ENCODE results near the gene LZIC.

Gene LZIC

GRCh38 chr1:9910076-9910422 lies 33.1 kb downstream of the LZIC start, which contains the start of gene CTNNBIP1:
Gene CTNNBIP1, minus strand, starts transcription at chr1:9910269. Its CDS starts 38,205 bp downstream, at chr1:9872064.
- no peak for DNase-seq

- DNase-seq: peak; percentile 30
Measured at GRCh38 chr1:9909234-9910046, 33.8 kb downstream of the LZIC start.

- DNase-seq: no peak
Measured at GRCh38 chr1:9908871-9909233, 34.3 kb downstream of the LZIC start.

GRCh38 chr1:9907441-9907840 lies 35.8 kb downstream of the LZIC start:
- DNase-seq: no peak

- no peak for DNase-seq
Measured at GRCh38 chr1:9906466-9906865, 36.7 kb downstream of the LZIC start.

- no peak for DNase-seq
Measured at GRCh38 chr1:9905010-9905409, 38.2 kb downstream of the LZIC start.

GRCh38 chr1:9904596-9904995 lies 38.6 kb downstream of the LZIC start:
- DNase-seq: no peak

GRCh38 chr1:9903801-9904527 lies 39.2 kb downstream of the LZIC start:
- DNase-seq: no peak

GRCh38 chr1:9902060-9902452 lies 41.1 kb downstream of the LZIC start:
- DNase-seq: no peak

- no peak for DNase-seq
Measured at GRCh38 chr1:9901148-9902059, 41.8 kb downstream of the LZIC start.

GRCh38 chr1:9900142-9901043 lies 42.8 kb downstream of the LZIC start:
- DNase-seq: no peak

GRCh38 chr1:9894115-9894514 lies 49.1 kb downstream of the LZIC start:
- no peak for DNase-seq

GRCh38 chr1:9892563-9893528 lies 50.3 kb downstream of the LZIC start:
- no peak for DNase-seq

GRCh38 chr1:9891207-9891606 lies 52.0 kb downstream of the LZIC start:
- DNase-seq: no peak

- DNase-seq: no peak
Measured at GRCh38 chr1:9890224-9890731, 52.9 kb downstream of the LZIC start.

- DNase-seq: no peak
Measured at GRCh38 chr1:9889411-9889810, 53.8 kb downstream of the LZIC start.

- DNase-seq: no peak
Measured at GRCh38 chr1:9888886-9889285, 54.3 kb downstream of the LZIC start.

GRCh38 chr1:9887070-9887469 lies 56.1 kb downstream of the LZIC start:
- DNase-seq: no peak

- no peak for DNase-seq
Measured at GRCh38 chr1:9886092-9886742, 57.0 kb downstream of the LZIC start.

GRCh38 chr1:9884805-9885204 lies 58.4 kb downstream of the LZIC start:
- no peak for DNase-seq

All from stimulated activated naive CD4-positive, alpha-beta T cell treated with Interleukin-2 at 50 U/mL for 16 hours (primary cell).